Measurements from ENCODE around the gene GLIS1. TPM values are rescaled to one million over a fixed set of nuclear protein-coding genes. Genes with fewer than 3 reads are reported as not detected.

Gene GLIS1
- total and polyA plus RNA-seq, 2 donors (not counting 3 experiments of a cell fraction or from before 2014, with no cell fraction given): not detected

DNA sequence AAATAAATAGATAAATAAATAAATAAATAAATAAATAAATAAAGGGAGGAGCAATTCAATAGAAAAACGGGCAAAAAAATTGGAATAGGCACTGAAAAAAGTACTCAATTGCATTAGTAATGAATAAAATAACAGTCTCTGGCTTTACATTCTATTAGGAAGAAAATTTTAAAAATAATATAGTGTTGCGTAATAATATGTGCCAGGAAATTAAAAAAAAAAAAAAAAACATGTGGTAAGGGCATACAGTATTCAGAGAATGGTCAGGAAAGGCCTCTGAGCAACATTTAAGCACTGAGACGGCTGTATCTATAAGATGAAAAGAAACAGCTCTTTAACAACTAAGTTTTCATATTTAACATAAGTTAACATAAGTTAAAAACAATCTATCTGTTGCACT lies 48.7 kb upstream of the GLIS1 start:
- dilution Hi-C loops (cut with MboI; ENCODE audit: extremely low pct_ligation_motif_present, low sequenced_read_pairs) (no loop called here), intact Hi-C loops (cut with micrococcal nuclease) (no loop called here)
- Histone ChIP-seq H3K4me2 (ENCODE audit: insufficient read depth, low read length) (no peak overlapping the region), H3K79me2 (ENCODE audit: control insufficient read depth, insufficient read depth, low read length) (no peaks in the 10 kb centered on the region), H3K27ac (ENCODE audit: insufficient read depth, low read depth, low read length) (no peak overlapping the region), H2AFZ (ENCODE audit: low read depth, low read length) (no peak overlapping the region), H4K20me1 (replicated peaks; ENCODE audit: control insufficient read depth, extremely low read depth, insufficient read depth, low read length) (no peaks in the 10 kb centered on the region), H3K27me3 (ENCODE audit: control insufficient read depth in 2 of 2, insufficient read depth in 2 of 2, low read length in 2 of 2) (no peaks in the 10 kb centered on the region), H3K4me1 (ENCODE audit: control insufficient read depth, extremely low read depth, insufficient read depth, low read length) (no peaks in the 10 kb centered on the region), H3K9ac (replicated peaks; ENCODE audit: extremely low read depth, insufficient read depth, low read length) (no peak overlapping the region), H3K4me3 (replicated peaks in 1 of 3; ENCODE audit: insufficient read depth in 1 of 3, low read depth in 1 of 3, low read length in 3 of 3) (no peak overlapping the region), H3K9me3 (replicated peaks; ENCODE audit: control insufficient read depth, insufficient read depth, low read length) (no peaks in the 10 kb centered on the region), H3K36me3 (ENCODE audit: control insufficient read depth in 2 of 2, extremely low read depth in 1 of 2, insufficient read depth in 2 of 2, low read length in 2 of 2) (peaks cover 0 to 9% of the 10 kb centered on the region in 2 experiments), H3K9me1 (replicated peaks; ENCODE audit: control insufficient read depth, extremely low read depth, insufficient read depth, low read length) (no peaks in the 10 kb centered on the region)
- TF ChIP-seq MAX (IDR thresholded peaks at IDR 0.05; ENCODE audit: insufficient read depth, insufficient read length) (no peak), FOS (IDR thresholded peaks at IDR 0.05; ENCODE audit: borderline replicate concordance, insufficient read depth, low read length) (no peak), JUN (IDR thresholded peaks at IDR 0.05; ENCODE audit: borderline replicate concordance, insufficient read depth, insufficient read length, low read depth) (no peak), POLR2A (IDR thresholded peaks at IDR 0.05; ENCODE audit: low read depth, low read length) (no peak), MYC (IDR thresholded peaks at IDR 0.05; ENCODE audit: low read depth, low read length) (no peak), EZH2 (IDR thresholded peaks at IDR 0.05; ENCODE audit: borderline replicate concordance, low read depth, low read length, severe bottlenecking) (no peak), POLR2AphosphoS5 (IDR thresholded peaks at IDR 0.05; ENCODE audit: insufficient read depth, low read depth, low read length) (no peak), GATA2 (IDR thresholded peaks at IDR 0.05; ENCODE audit: insufficient read depth, insufficient read length, low read depth, low read length) (no peak)
- TF ChIP-seq, protein P1, sequence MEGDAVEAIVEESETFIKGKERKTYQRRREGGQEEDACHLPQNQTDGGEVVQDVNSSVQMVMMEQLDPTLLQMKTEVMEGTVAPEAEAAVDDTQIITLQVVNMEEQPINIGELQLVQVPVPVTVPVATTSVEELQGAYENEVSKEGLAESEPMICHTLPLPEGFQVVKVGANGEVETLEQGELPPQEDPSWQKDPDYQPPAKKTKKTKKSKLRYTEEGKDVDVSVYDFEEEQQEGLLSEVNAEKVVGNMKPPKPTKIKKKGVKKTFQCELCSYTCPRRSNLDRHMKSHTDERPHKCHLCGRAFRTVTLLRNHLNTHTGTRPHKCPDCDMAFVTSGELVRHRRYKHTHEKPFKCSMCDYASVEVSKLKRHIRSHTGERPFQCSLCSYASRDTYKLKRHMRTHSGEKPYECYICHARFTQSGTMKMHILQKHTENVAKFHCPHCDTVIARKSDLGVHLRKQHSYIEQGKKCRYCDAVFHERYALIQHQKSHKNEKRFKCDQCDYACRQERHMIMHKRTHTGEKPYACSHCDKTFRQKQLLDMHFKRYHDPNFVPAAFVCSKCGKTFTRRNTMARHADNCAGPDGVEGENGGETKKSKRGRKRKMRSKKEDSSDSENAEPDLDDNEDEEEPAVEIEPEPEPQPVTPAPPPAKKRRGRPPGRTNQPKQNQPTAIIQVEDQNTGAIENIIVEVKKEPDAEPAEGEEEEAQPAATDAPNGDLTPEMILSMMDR (IDR thresholded peaks at IDR 0.05; ENCODE audit: extremely low read depth in 1 of 2, insufficient read depth in 1 of 2, low read depth in 1 of 2, low read length in 2 of 2): no peak
- BruUV-seq (replicated peaks): no TSS peak
- DNase-seq (ENCODE audit: low read depth, low spot score) (no peak), FAIRE-seq (no peak)
- ChIA-PET POLR2A (no interaction called here), CTCF (interaction anchor here (1.9 kb wide), 1 partner anchor 15 kb away, joined by 4 read pairs; no protein-coding TSS in a partner anchor)
